HG03457 (cell line): Measurements from ENCODE around the gene NGFR.
"Not testable (repeated sequence)": the region's sequence is repeated elsewhere in the genome, so short reads cannot be mapped to it uniquely, and the experiment has no call there.

Source experiments
- ATAC-seq: cut with Tn5 transposase; IDR thresholded peaks from one replicate; pipeline ENCODE4 v1.9.1; 2021; ENCODE audit warnings: moderate number of reproducible peaks; ENCODE audit not compliant: unreplicated experiment

Gene NGFR

GRCh38 chr17:49496183-49496866 is 1.2 kb downstream of the NGFR start:
- ATAC-seq, result no peak

DNA sequence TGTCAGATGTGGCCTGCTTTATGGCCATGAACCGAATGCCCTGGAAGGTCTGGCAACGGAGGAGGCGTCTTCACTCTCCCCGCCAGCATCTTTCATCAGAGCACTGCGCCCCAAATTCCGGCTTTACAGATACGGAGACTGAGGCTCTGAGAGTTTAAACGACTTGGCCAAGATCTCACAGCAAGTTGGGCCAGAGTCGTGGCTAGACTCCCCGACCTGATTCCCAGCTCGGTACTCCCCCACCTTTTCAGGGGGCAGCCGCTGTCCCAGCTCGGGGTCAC is 1.7 kb downstream of the NGFR start:
- no peak for ATAC-seq

DNA sequence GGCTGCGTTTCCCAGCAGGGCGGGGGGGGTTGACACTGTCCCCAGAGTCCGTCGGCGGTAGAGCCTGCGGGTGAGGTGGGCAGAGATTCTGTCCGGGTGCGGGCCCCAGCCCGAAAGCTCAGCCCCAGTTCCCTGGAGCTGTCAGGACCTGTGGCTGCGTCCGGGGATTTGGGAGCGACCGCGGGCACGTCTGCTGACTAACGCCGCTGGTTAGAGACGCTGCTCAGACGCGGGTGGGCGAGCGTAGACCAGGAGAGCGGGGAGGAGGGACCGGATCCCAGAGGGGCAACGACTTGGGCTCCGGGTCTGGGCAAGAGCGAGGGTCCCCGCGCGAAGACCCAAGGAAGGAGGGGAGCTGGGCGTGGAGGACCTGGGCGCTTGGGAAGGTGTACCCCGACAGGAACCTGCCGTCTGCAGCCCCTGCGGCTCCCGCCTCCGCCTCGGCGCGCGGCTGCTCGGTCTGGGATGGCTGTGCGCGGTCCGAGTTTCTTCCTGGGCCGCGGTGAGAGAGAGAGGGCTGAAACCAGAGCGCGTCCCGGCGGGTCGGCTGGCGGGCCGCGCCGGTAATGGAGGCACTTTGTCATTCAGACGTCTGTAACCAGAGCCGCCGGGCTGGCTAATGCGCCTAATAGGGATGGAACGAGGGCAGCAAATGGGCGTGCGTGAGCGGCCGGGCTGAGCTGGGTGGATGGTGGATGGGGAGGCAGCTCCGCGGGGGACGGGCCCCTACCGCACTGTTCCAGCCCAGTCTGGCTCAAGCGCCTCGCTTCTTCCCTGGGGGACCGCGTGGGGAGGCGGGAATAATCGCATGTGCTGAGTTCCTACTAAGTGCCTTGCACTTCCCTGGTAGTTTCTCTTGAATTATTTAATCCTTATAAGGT is 2.3 kb downstream of the NGFR start:
- ATAC-seq, result no peak

GRCh38 chr17:49498029-49498615 is 3.0 kb downstream of the NGFR start:
- no peak for ATAC-seq

GRCh38 chr17:49501496-49501895 is 6.4 kb downstream of the NGFR start:
- no peak for ATAC-seq

DNA sequence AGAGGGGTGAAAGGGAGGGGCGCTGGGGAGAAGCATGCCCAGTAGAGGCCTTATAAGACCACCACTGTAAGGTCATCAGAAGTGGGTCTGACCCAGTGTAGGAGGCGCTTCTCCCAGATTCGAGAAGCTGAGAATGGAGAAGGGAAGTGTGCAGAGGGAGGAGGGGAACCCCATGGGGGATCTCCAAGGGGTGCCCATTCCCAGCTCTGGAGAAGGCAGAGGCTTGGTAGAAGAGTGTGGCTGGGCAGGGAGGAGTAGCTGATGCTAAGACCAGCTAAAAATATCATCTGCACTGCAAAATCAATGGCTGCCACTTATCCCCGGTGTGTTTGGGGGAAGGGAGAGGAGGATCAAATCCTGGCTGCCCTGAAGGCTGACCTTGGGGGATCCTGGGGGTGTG is 7.2 kb downstream of the NGFR start:
- no peak for ATAC-seq

- not testable (repeated sequence) for ATAC-seq
These were observed 7.6 kb downstream of the NGFR start for GRCh38 chr17:49502680-49503079.

GRCh38 chr17:49504369-49504768 is 9.3 kb downstream of the NGFR start:
- ATAC-seq, result no peak

DNA sequence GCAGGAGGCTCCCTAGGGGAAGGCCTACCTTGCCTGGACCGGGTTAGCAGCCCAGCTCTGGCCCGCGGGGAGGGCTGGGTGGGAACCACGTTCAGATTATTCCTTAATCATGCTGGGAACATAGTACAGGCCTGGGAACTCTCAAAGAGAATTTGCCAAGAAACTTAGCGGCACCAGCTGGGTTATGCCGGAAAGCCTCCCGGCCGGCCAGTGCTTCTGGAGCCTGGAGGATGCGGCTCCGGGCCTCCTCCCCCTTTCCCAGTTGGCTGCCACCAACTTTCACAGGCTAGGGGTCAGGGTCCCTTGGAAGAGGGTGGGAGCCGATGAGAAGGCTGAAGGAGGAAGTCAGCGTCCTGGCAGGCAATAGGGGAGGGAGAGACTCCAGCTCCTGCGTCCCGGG is 10.8 kb downstream of the NGFR start:
- no peak for ATAC-seq

DNA sequence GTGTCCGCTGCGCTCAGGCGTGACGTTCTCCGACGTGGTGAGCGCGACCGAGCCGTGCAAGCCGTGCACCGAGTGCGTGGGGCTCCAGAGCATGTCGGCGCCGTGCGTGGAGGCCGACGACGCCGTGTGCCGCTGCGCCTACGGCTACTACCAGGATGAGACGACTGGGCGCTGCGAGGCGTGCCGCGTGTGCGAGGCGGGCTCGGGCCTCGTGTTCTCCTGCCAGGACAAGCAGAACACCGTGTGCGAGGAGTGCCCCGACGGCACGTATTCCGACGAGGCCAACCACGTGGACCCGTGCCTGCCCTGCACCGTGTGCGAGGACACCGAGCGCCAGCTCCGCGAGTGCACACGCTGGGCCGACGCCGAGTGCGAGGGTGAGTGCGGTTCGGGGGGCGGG is 11.2 kb downstream of the NGFR start:
- ATAC-seq, result no peak

DNA sequence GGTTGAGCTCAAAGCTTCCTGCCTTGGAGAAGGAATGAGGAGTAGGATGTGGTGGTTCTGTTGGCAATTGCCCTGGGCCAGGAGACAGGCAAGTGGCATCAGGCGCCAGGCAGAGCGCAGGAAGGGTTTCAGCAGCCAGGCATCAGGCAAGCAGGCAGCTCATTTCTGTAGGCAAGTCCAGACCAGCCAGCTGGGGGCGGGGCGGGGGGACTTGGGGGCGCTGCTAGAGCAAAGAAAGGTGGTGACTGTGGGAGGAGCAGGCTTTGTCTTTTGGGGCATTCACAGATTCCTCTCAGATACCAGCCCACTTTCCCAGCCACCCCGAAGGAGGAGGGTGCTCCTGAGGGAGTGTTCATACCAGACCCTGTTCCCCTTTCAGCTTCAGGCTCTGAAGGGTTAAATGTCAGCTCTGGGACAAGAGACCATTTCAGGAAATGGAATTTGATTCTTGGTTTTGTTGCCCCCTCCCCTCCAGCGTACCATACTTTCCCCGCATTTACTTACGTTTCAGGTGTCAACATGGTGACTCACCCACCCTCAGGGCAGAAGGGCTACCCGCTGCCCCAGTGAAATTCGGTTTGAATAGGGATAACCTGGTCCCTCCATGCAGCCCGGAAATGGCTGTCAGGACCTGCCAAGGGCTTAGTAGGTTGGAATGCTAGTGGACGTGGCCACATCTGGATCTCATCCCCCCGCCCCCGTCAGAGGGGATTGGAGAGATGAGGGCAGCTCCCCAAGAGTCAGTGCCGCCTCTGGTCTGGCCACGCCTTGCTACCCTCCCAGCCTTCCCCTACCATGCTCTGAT is 13.2 kb downstream of the NGFR start:
- ATAC-seq, result no peak

DNA sequence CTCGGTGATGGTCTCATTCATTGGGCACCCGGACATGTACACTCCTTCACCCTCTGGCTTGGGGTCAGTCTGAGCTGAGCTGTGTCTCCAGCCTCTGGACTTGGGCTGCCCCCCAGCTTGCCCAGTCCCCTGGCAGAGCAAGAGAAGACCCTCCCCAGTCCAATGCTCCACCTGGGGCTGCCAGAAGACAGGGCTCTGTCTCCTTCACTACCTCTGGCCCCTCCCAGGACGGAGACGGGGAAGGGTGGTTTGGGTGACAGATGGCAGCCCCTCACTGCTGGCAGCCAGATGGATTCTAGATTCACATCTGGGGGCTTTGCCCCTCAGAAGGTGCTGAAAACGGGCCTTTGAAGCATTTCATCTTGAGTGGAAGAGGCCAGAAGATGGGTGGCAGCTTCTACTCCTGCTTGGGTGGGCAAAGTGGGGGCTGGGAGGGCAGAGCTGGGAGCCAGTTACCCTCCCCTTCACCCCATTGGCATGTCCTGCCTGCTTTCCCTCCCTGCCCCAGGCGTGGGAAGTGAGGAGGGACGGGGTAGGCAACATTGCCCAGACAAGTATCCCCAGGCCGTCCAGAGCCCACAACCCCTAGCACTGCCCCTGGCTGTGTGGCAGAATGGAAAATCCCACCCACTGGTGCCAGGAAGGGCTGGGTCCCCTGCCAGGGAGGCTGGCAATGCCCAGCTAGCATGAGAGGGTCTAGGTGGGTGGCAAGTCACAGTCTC is 13.9 kb downstream of the NGFR start:
- ATAC-seq, result no peak

GRCh38 chr17:49509588-49509917 is 14.5 kb downstream of the NGFR start:
- ATAC-seq, result no peak

- ATAC-seq, result no peak
These were observed 15.1 kb downstream of the NGFR start for GRCh38 chr17:49510059-49510719.

DNA sequence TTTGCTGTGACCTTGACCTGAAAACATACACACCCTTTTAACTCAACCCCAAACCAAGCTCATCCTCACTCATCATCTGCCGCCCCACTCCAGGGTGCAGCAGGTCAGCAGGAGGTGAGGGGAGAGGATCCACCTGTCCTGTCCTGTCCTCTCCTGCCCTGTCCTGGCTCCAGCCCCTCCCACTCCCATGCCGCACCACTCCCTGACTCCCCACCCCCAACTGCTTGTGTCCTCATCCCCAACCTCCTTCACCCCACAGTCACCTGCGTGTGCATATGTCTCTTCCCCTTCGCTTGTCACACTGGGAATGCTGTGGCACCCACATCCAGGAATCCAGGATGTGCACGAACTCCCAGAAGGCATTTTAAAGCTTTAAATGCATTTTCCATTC is 15.6 kb downstream of the NGFR start:
- ATAC-seq, result no peak

DNA sequence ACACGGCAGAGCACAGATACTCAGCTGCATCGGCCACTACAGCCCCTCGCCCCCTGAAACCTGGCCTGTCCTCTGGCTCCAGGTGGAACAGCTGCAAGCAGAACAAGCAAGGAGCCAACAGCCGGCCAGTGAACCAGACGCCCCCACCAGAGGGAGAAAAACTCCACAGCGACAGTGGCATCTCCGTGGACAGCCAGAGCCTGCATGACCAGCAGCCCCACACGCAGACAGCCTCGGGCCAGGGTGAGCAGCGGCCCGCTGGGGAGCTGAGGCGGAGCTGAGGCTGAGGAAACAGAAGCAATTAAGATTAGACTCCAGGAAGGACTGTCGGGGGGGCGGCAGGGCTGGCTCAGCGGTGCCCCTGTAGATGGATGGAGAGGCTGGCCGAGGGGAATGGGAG is 16.7 kb downstream of the NGFR start:
- ATAC-seq, result no peak

GRCh38 chr17:49512296-49513043 is 17.4 kb downstream of the NGFR start:
- no peak for ATAC-seq

DNA sequence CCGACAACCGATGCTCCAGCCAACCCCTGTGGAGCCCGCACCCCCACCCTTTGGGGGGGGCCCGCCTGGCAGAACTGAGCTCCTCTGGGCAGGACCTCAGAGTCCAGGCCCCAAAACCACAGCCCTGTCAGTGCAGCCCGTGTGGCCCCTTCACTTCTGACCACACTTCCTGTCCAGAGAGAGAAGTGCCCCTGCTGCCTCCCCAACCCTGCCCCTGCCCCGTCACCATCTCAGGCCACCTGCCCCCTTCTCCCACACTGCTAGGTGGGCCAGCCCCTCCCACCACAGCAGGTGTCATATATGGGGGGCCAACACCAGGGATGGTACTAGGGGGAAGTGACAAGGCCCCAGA is 17.9 kb downstream of the NGFR start:
- no peak for ATAC-seq

DNA sequence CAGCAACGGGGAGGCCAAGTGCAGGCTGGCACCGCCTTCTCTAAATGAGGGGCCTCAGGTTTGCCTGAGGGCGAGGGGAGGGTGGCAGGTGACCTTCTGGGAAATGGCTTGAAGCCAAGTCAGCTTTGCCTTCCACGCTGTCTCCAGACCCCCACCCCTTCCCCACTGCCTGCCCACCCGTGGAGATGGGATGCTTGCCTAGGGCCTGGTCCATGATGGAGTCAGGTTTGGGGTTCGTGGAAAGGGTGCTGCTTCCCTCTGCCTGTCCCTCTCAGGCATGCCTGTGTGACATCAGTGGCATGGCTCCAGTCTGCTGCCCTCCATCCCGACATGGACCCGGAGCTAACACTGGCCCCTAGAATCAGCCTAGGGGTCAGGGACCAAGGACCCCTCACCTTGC is 18.5 kb downstream of the NGFR start:
- ATAC-seq, result no peak
